Astrocyte (in vitro differentiated cells and primary cell): Measurements from ENCODE around the gene HBB. TPM values are rescaled to one million over a fixed set of nuclear protein-coding genes. Genes with fewer than 3 reads are reported as not detected.
A peak's percentile ranks its signal among the peaks of the same experiment; 100 is the strongest.

Source experiments
- DNase-seq: peaks from one replicate; pipeline ENCODE4 v3.0.0-alpha.2; 2010; ENCODE audit warnings: low read depth
- FAIRE-seq: peaks from 2 replicates; lab custom pipeline; 2011; peaks lifted over from hg19 to GRCh38; lab: Jason Lieb, UNC
- H2AFZ ChIP-seq: 2 replicates; pipeline ENCODE4 v1.6.0; 2012; ENCODE audit warnings: low read depth, low read length, inconsistent platforms
- H3K27ac ChIP-seq: 2 replicates; pipeline ENCODE4 v1.5.1; 2011; ENCODE audit warnings: low read depth, low read length, inconsistent platforms
- H3K27me3 ChIP-seq: 2 replicates; pipeline ENCODE4 v1.6.0; 2011; ENCODE audit warnings: low read length, inconsistent platforms; ENCODE audit not compliant: insufficient read depth
- H3K36me3 ChIP-seq: 2 replicates; pipeline ENCODE4 v1.5.1; 2011; ENCODE audit warnings: low read length, inconsistent platforms; ENCODE audit not compliant: insufficient read depth
- H3K4me1 ChIP-seq: 2 replicates; pipeline ENCODE4 v1.5.1; 2011; ENCODE audit warnings: low read length, inconsistent platforms; ENCODE audit not compliant: insufficient read depth
- H3K4me2 ChIP-seq: 2 replicates; pipeline ENCODE4 v1.6.0; 2012; ENCODE audit warnings: low read length, inconsistent platforms
- H3K4me3 ChIP-seq: 2 replicates; pipeline ENCODE4 v1.5.1; 2011; ENCODE audit warnings: low read depth, mild to moderate bottlenecking, low read length, inconsistent platforms; ENCODE audit not compliant: insufficient read depth
- H3K79me2 ChIP-seq: 2 replicates; pipeline ENCODE4 v1.6.0; 2012; ENCODE audit warnings: mild to moderate bottlenecking, low read length, inconsistent platforms; ENCODE audit not compliant: insufficient read depth
- H3K9ac ChIP-seq: 2 replicates; pipeline ENCODE4 v1.6.0; 2012; ENCODE audit warnings: mild to moderate bottlenecking, low read length, inconsistent platforms
- H3K9me3 ChIP-seq: 2 replicates; pipeline ENCODE4 v1.5.1; 2012; ENCODE audit warnings: low read depth, mild to moderate bottlenecking, low read length, inconsistent platforms; ENCODE audit not compliant: insufficient read depth
- H4K20me1 ChIP-seq: 2 replicates; pipeline ENCODE4 v1.6.0; 2012; ENCODE audit warnings: low read length, inconsistent platforms; ENCODE audit not compliant: insufficient read depth
- H3K27ac Mint-ChIP-seq: one replicate; pipeline ENCODE4 v1.8.0; 2021; ENCODE audit warnings: mild to moderate bottlenecking, mixed read lengths; ENCODE audit not compliant: unreplicated experiment
- H3K27me3 Mint-ChIP-seq: one replicate; pipeline ENCODE4 v1.8.0; 2021; ENCODE audit warnings: low read depth, mixed read lengths; ENCODE audit not compliant: unreplicated experiment
- H3K36me3 Mint-ChIP-seq: one replicate; pipeline ENCODE4 v1.8.0; 2021; ENCODE audit warnings: low read depth, mixed read lengths; ENCODE audit not compliant: unreplicated experiment
- H3K4me1 Mint-ChIP-seq: one replicate; pipeline ENCODE4 v1.8.0; 2021; ENCODE audit warnings: low read depth, mixed read lengths; ENCODE audit not compliant: unreplicated experiment
- H3K4me3 Mint-ChIP-seq: one replicate; pipeline ENCODE4 v1.8.0; 2021; ENCODE audit warnings: mild to moderate bottlenecking, moderate library complexity, mixed read lengths; ENCODE audit not compliant: unreplicated experiment
- H3K9me3 Mint-ChIP-seq: one replicate; pipeline ENCODE4 v1.8.0; 2021; ENCODE audit warnings: mild to moderate bottlenecking, mixed read lengths; ENCODE audit not compliant: unreplicated experiment
- CTCF ChIP-seq: IDR thresholded peaks from 2 replicates; pipeline ENCODE4 v1.5.1; 2011; ENCODE audit warnings: low read depth, mild to moderate bottlenecking, inconsistent platforms, low read length, moderate library complexity; ENCODE audit not compliant: insufficient read depth
- EZH2 ChIP-seq: IDR thresholded peaks from 2 replicates; pipeline ENCODE4 v1.6.1; 2012; ENCODE audit warnings: mild to moderate bottlenecking, low read length, inconsistent platforms; ENCODE audit not compliant: insufficient read depth
- total RNA-seq: library from RNA; stranded (reverse); gene quantifications from 2 replicates; pipeline ENCODE4 v1.2.1, GENCODE V29; 2021

Gene HBB
- total RNA-seq, 1 donor from 2014 or later: not detected

GRCh38 chr11:5210376-5210885, 16.4 kb downstream of the HBB start:
- H3K27ac ChIP-seq: no peak overlapping the region
- no peaks in the 10 kb centered on the region for H3K9me3 ChIP-seq
- no peak overlapping the region for H3K9ac ChIP-seq
- FAIRE-seq: no peak
- TF ChIP-seq CTCF (no peak), EZH2 (no peak)
- H2AFZ ChIP-seq: no peak overlapping the region
- Mint-ChIP-seq H3K27ac (no peak overlapping the region), H3K9me3 (no peaks in the 10 kb centered on the region), H3K4me1 (no peaks in the 10 kb centered on the region), H3K36me3 (no peaks in the 10 kb centered on the region), H3K4me3 (no peak overlapping the region), H3K27me3 (peaks cover 2% of the 10 kb centered on the region)
- no peaks in the 10 kb centered on the region for H3K79me2 ChIP-seq
- DNase-seq: no peak
- H4K20me1 ChIP-seq: no peaks in the 10 kb centered on the region
- H3K27me3 ChIP-seq: no peaks in the 10 kb centered on the region
- H3K36me3 ChIP-seq: no peaks in the 10 kb centered on the region
- H3K4me3 ChIP-seq: no peak overlapping the region
- no peaks in the 10 kb centered on the region for H3K4me1 ChIP-seq
- H3K4me2 ChIP-seq: no peak overlapping the region

- Mint-ChIP-seq H3K4me3 (no peak overlapping the region), H3K36me3 (no peaks in the 10 kb centered on the region), H3K9me3 (no peaks in the 10 kb centered on the region), H3K27ac (no peak overlapping the region), H3K4me1 (no peaks in the 10 kb centered on the region), H3K27me3 (no peaks in the 10 kb centered on the region)
- Histone ChIP-seq H3K9me3 (no peaks in the 10 kb centered on the region), H3K4me1 (no peaks in the 10 kb centered on the region), H3K27ac (no peak overlapping the region), H3K4me3 (no peak overlapping the region), H3K36me3 (no peaks in the 10 kb centered on the region), H3K9ac (no peak overlapping the region), H4K20me1 (no peaks in the 10 kb centered on the region), H2AFZ (no peak overlapping the region), H3K27me3 (no peaks in the 10 kb centered on the region), H3K4me2 (no peak overlapping the region), H3K79me2 (no peaks in the 10 kb centered on the region)
- TF ChIP-seq EZH2 (no peak), CTCF (peak; percentile 63)
- FAIRE-seq: peak; percentile 87
- peak; percentile 45 for DNase-seq
These were observed 22.1 kb downstream of the HBB start for GRCh38 chr11:5204787-5205186.

- H3K27me3 Mint-ChIP-seq: no peaks in the 10 kb centered on the region
- H3K4me1 ChIP-seq: no peaks in the 10 kb centered on the region
- H3K9me3 ChIP-seq: no peaks in the 10 kb centered on the region
- H3K4me1 Mint-ChIP-seq: no peaks in the 10 kb centered on the region
- H3K9ac ChIP-seq: no peak overlapping the region
- no peaks in the 10 kb centered on the region for H3K27me3 ChIP-seq
- FAIRE-seq (no peak), DNase-seq (no peak)
- H2AFZ ChIP-seq: no peak overlapping the region
- no peak overlapping the region for H3K4me3 Mint-ChIP-seq
- H3K9me3 Mint-ChIP-seq: no peaks in the 10 kb centered on the region
- no peak overlapping the region for H3K4me2 ChIP-seq
- no peaks in the 10 kb centered on the region for H4K20me1 ChIP-seq
- no peak overlapping the region for H3K27ac Mint-ChIP-seq
- no peaks in the 10 kb centered on the region for H3K79me2 ChIP-seq
- no peak overlapping the region for H3K27ac ChIP-seq
- H3K36me3 Mint-ChIP-seq: no peaks in the 10 kb centered on the region
- H3K4me3 ChIP-seq: no peak overlapping the region
- H3K36me3 ChIP-seq: no peaks in the 10 kb centered on the region
- TF ChIP-seq CTCF: no peak
- no peak for TF ChIP-seq EZH2
These were observed 23.5 kb downstream of the HBB start for GRCh38 chr11:5203366-5203765.
